Limb (tissue), 2 donors: ENCODE results near the gene CDH12.
"Not testable (repeated sequence)": the region's sequence is repeated elsewhere in the genome, so short reads cannot be mapped to it uniquely, and the experiment has no call there.

Experiments
- DNase-seq, 2 donors: peaks; one replicate each; pipeline ENCODE4 v3.0.0-alpha.2; 2016; ENCODE audit errors: extremely low spot score in 2 of 2

CDH12 gene

DNA sequence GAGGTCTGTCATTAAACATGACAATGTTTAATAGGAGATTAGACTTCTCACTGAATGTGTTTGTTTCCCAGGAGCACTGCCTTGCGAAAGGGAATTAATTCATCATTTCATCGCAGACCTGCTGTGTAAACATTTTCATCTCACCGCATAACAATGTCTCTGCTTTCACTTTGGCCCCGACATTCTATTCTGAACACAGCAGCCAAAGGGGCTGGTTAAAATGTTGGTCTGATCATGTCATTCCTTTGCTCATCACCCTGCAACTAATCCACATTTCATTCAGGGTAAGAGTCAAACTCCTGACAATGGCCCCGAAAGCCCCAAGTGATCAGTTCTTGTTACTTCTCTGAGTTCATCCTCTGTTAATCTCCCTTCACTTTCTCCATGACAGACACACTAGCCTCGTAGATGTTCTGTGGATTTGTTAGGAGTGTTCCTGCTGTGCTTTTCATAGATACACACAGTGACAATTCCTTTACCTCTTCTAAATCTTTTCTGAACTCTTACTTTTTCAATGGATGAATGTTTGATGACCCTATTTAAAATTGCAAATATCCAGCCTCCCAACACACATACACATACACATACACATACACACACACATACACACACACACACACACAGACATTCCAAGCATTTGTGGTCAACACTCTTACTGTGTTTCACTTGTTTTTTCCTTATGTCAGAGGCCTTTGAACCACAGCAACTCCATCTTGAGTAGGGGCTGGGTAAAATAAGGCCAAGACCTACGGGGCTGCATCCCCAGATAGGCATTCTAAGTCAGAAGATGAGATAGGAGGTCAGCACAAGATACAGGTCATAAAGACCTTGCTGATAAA is 688.0 kb downstream of the CDH12 start:
- DNase-seq: not testable (repeated sequence)

GRCh38 chr5:22156953-22157352 is 696.2 kb downstream of the CDH12 start:
- DNase-seq: not testable (repeated sequence)

GRCh38 chr5:22154779-22155178 is 698.4 kb downstream of the CDH12 start:
- DNase-seq: not testable (repeated sequence)

GRCh38 chr5:22151801-22152200 is 701.3 kb downstream of the CDH12 start:
- DNase-seq: not testable (repeated sequence)

- DNase-seq: not testable (repeated sequence)
These were observed 712.7 kb downstream of the CDH12 start for GRCh38 chr5:22140418-22140817.

DNA sequence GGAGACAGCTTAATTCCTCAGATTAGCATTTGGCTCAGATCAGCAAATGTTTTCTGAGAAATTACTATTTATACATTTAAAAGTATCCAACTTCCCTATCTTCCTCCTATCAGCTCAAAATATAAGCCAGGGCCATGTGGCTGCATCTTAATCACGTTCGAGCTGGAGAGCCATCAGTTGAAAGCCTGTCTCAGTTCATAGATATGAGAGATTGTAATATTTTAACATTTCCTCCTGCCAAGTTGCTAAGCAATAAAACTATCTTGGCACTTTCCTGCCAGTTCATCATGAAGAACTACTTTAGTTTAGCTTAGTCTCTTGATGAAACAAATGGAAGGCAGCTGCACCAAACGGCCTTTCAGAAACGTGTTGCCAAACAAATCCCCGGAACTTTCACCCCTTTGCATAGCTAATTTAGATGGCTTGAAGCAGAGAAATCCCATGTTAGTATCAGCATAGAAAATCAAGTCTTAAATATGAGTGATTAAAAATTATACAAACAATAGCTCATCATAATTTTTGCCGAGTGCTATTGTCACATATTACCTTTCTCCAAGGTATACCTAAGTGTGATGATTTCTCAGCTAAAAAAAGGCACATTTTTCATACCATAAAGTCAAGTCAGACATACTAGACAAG is 713.4 kb downstream of the CDH12 start:
- DNase-seq: not testable (repeated sequence)

DNA sequence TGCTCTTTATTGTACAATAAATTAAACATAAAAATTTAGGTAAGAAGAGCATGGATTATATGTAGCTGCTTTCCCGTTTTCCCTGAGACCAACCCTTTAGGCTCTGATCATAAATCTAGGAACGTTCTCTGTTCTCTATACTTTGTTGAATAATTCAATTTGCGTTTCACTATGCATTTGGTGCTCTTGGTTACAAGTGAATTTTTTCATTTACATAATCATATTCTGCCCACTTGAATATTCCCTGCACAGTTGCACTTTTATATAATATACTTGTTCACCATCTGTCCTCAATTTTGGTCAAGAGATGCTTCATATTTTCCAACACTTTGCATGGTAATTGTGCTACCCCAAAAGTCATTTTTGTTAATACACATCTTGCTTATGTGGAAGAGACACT is 741.8 kb downstream of the CDH12 start:
- no peak for DNase-seq

DNA sequence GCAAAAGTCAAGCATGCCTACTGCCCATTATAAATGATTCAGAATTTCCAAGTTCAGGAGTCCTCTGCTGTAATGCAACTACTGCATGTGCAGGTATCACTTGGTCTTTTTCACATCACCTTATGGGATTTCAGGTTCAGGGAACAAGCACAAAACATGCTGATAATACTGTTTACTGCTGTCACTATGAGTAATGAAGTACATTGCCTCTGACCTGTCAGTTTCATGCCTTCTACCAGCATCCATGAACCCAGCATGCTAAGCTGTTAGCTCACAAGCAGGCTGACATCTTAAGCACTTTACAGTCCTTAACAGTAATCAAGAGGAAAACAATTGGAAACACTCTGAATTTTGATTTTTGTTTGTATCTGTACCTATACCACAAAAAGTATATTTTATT is 743.8 kb downstream of the CDH12 start:
- no peak for DNase-seq

- no peak for DNase-seq
These were observed 744.6 kb downstream of the CDH12 start for GRCh38 chr5:22108545-22108944.

- DNase-seq: no peak
These were observed 750.3 kb downstream of the CDH12 start for GRCh38 chr5:22102823-22103359.

GRCh38 chr5:22088517-22088916 is 764.6 kb downstream of the CDH12 start:
- DNase-seq: no peak

DNA sequence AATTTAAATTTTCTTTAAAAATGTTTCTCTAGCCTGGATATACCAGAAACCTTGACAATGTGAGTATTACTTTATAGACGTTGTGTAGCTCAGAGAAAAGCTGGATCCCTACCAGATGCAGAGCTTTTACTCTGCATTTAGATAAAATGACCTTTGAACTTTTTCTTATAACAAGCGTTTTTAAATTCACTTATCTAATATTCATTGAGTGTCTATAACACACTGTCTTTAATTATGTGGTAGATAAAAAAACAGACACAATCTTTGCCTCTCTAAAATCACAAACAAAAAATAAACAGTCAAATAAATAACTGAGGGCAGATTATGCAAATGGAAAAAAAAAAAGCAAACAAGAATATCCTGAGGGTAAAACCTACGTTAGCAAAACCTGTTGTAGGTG is 773.6 kb downstream of the CDH12 start:
- DNase-seq: no peak

DNA sequence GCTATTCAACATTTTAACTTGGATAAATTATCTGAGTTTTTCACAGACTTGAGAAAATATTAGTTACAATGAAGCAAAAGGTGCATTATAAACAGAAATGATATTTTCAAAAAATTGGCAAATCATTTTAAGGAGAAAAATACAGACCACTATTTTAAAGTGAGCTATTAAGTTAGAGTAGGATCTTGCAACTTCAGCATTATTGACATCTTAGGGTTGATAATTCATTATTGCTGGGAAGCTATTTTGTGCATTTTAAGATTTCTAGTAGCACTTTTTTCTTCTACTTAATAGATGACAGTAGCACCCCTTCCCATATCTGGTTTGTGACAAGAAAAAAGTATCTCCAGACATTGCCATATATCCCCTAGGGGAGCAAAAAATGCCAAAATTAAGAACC is 774.1 kb downstream of the CDH12 start:
- no peak for DNase-seq

GRCh38 chr5:22076586-22076985 is 776.6 kb downstream of the CDH12 start:
- DNase-seq: no peak

DNA sequence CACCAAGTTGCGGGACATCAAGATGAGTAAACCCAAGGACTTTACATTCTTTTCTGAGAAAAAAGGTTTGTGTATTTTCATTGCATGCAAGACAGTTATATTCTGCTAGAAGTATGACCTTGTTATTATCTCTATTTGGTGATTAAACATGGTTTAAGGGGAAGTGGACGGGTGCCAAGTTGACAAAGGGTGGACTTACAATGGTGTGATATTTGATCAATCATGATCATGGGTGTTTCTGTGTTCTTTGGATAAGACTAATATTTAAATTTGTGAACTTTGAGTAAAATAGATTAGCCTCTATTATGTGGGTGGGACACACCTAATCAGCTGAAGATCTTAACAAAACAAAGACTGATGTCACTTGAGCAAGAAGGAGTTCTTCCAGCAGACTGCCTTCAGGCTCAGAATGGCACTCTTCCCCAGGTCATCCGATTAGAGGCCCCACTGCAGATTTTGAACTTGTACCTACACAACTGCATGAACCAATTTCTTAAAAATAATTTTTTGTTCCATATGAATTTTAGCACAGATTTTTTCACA is 782.9 kb downstream of the CDH12 start:
- DNase-seq: no peak

GRCh38 chr5:22063717-22064116 is 789.4 kb downstream of the CDH12 start:
- DNase-seq: no peak

DNA sequence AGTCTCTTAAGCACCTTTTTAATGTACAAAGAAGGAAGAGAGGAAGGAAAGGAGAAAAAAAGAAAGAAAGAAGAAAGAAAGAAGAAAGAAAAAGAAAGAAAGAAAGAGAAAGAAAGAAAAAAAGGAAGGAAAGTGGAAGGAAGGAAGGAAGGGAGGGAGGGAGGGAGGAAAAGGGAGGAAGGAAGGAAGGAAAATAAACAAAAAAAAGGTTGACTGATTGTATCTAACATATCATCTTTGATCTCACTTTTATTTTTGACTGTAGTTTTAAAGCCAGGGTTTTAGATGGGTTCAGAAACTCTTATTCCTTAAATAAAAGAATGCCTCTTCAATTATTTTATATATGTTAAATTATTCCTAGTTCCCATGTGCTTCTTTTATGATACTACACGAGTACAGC is 794.5 kb downstream of the CDH12 start:
- DNase-seq: no peak

DNA sequence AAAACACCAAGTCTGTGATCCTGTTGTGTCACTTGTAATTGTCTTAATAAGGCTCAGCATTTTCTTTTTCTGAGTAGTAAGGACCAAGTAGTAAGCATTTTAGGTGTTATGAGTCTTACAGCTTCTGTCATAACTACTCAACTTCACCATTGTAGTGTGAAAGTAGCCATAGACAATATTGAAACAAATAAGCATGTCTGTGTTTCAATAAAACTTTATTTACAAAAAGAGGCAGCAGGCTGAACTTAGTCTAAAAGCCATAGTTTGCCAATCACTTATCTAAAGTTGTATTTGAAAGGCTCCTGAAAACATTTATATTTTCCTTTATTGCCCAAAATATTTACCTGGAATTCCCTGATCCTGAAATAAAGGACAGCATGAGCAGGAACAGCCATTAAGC is 796.1 kb downstream of the CDH12 start:
- no peak for DNase-seq

DNA sequence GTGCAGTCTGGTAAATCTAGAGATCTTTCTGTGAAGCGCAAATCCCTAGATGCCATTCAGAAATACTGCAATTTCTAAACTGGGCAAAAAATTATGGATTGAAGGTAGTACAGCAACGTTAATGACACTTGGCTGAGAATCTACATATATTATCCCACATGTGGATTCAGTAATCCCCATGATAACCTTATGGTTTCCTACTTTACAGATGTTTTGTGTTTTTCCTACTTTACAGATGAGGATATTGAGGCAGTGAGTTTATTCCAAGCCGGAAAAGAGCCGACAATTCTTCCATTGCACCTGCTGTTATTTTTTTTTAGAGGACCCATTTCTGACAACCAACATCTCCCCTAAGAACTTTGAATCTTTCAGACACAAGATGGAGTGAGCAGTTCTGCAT is 796.5 kb downstream of the CDH12 start:
- DNase-seq: no peak

- DNase-seq: no peak
These were observed 799.9 kb downstream of the CDH12 start for GRCh38 chr5:22053195-22053594.

DNA sequence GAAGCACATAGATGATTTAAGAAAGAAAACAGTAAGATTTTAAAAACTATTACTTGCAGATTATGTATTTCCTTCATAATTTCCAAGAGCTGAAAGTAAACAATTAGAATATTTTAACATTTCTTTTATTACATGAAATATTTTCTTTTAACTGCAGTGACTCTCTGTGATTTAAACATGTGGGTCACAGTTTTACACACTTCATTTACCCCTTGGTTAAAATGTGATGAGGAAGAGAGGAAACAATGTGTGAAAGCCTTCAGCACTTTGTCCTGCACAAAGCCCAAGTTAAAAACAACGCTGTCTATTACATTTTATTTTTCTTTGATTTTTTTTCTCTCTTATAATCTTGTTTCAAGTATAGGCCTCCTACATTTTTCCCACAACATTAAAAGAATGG is 801.3 kb downstream of the CDH12 start:
- no peak for DNase-seq

DNA sequence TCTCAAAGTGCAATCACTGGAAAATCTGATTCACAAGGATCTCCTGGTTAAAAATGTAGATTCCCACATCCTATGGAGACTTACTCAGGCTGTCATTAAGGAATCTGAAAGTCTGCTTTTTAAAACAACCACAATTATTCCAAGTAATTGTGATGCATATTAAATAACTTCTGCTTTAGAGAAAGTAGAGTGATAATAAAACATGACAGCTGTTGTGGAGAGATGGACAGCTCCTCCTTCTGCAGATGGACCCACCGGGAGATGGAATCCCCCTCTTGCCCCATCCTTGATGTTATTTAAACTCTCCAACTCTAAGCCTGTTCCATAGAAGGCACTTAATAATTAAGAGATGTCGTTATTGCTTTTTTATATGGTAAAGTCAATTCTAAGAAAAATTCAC is 802.2 kb downstream of the CDH12 start:
- DNase-seq: no peak
